ENCODE results near the gene AHRR.
"Not testable (repeated sequence)": the region's sequence is repeated elsewhere in the genome, so short reads cannot be mapped to it uniquely, and the experiment has no call there.

AHRR gene

GRCh38 chr5:407801-408268 is 86.3 kb downstream of the AHRR start:
- DNase-seq (ENCODE audit: low read depth in 1 of 2, low spot score in 1 of 2), result no peak

DNA sequence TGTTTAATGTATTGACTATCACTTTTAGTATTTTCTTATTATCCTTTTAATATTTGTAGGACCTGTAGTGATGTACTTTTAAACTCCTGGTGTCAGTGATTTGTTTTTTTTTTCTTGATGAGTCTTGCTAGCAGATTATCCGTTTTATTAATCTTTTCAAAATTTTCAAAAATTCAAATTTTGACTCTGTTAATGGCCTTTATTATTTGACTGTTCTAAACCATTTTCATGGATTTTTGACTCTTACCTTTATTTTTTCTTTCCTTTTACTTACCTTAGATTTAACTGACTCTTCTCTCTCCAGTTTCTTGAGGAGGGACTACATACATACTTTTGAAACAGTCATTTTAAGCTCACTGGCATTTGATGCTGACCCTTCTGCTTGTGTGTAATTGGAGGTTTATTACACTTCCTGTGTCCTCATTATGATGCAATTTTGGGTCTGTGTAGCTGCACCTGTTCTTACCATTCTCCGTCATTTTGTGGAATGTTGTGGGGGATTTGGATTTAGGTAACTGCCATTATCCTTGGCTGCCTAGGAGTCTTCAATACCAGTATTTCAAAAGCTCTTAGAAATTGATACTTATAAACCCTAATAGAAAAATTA is 89.5 kb downstream of the AHRR start:
- no peak for DNase-seq (ENCODE audit: low read depth in 1 of 2, low spot score in 1 of 2)

- DNase-seq (ENCODE audit: low read depth in 1 of 2, low spot score in 1 of 2), result no peak
These were observed 90.2 kb downstream of the AHRR start for GRCh38 chr5:411728-412127.

GRCh38 chr5:414991-415927 is 93.7 kb downstream of the AHRR start:
- DNase-seq (ENCODE audit: low read depth in 1 of 2, low spot score in 1 of 2), result not testable (repeated sequence)

DNA sequence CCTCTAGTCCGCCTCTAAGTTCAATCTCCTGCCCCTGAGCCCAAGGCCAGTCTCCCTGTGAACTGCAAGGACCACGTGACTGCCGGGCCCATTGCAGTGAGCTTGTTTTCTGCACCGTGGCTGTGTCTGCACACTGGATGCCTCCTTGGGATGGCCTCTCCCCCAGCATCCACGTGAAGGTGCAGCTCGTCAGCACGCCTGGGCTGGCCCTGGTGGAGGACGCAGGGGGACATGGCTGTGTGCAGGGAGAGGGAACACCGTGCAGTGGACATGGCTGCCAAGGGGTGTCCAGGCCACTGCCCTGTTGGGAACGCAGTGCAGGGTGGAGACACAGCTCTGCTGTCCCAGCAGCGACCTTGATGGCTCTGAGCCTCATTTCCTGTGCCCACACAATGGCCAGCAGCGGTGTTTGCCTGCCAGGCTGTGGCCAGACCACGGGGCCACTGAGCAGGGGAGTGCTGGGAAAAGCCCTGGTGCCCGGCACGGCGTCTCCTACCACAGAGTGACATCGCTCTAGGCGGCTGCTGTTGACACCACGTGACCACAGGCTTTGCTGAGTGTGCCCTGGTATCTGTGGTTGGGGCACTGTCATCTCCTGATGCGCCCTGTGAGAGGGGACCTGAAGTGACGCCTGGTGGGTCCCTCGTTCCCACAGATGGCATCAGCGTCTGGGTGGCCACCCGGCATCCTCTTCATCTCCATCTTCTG is 94.6 kb downstream of the AHRR start:
- DNase-seq (ENCODE audit: low read depth in 1 of 2, low spot score in 1 of 2), result no peak

- DNase-seq (ENCODE audit: low read depth in 1 of 2, low spot score in 1 of 2), result no peak
These were observed 95.1 kb downstream of the AHRR start for GRCh38 chr5:416636-416960.

DNA sequence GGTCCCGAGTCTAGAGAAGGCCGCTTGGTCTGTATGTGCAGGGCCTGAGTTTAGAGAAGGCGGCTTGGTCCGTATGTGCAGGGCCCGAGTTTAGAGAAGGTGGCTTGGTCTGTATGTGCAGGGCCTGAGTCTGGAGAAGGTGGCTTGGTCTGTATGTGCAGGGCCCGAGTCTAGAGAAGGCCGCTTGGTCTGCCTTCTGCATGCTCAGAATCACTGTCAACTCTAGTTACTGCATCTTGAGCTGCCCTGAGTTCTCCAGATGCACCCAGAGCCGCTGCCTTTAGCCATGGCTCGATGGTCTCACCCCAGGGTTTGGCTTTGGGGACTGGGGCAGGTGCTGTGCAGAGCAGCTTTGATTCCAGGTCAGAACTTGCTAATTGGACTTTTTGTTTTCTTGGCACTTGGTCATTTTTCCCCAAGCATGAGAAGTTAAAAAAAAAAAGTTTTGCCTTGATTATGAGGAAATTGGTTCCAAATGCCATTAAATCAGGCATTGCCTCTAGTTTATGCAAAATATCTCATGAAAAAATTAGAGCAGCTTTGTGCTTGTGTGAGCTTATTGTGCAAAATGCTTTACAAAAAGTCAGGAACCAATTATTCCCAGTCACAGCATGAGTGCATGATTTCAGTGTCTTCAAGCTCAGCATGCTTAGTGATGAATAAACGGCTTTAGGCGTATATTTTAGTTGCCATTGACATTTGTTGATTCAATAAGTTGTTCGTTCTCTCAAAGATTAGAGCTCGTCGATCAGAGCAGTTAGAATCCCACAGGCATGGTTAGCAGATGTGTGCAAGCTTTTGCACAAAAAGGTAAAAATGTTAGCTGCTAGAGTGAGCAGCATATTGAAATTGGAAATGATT is 96.0 kb downstream of the AHRR start:
- DNase-seq (ENCODE audit: low read depth in 1 of 2, low spot score in 1 of 2), result no peak

- DNase-seq (ENCODE audit: low read depth in 1 of 2, low spot score in 1 of 2), result no peak
These were observed 96.9 kb downstream of the AHRR start for GRCh38 chr5:418162-419121.

DNA sequence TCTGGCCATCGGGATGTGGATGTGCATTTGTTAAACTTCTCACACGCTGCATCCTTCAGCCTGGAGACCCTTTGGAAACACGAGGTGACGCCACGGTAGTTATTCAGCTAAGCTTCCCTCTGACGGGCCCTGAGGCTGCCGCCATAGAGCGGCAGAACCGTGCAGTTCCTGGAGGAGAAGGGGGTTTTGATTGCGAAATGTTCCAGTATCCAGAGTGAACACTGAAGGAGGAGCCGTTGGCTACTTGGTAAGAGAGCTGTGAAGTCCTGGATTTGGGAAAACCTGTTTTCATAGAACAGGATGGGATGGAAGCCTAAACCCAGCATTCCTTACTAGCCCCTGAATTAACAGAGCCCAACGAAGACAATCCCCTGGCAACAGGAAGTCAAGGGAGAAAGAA is 98.5 kb downstream of the AHRR start:
- no peak for DNase-seq (ENCODE audit: low read depth in 1 of 2, low spot score in 1 of 2)

GRCh38 chr5:420632-421286 is 99.2 kb downstream of the AHRR start:
- no peak for DNase-seq (ENCODE audit: low read depth in 1 of 2, low spot score in 1 of 2)

- no peak for DNase-seq (ENCODE audit: low read depth in 1 of 2, low spot score in 1 of 2)
These were observed 99.9 kb downstream of the AHRR start for GRCh38 chr5:421287-421880.

DNA sequence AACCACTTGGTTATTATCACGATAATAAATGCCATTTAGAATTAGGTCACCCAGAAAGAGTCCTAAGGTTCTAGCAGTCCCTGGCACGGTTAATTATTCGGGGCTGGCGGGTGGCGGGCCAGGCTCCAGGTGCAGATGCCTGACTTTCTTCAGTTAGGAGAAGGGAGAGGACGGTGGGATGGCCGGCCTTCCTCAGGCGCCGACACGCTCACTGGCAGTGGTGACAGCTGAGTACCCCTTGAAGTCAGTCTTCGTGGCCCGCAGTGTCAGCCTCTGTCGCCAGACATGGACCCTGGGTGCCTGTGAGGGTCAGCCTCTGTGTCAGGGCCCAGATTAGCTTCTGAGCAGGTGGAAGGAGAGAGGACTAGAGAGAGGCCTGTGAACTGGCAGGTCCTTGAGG is 100.4 kb downstream of the AHRR start:
- no peak for DNase-seq (ENCODE audit: low read depth in 1 of 2, low spot score in 1 of 2)

- DNase-seq (ENCODE audit: low read depth in 1 of 2, low spot score in 1 of 2), result no peak
These were observed 101.1 kb downstream of the AHRR start for GRCh38 chr5:422323-423232.

DNA sequence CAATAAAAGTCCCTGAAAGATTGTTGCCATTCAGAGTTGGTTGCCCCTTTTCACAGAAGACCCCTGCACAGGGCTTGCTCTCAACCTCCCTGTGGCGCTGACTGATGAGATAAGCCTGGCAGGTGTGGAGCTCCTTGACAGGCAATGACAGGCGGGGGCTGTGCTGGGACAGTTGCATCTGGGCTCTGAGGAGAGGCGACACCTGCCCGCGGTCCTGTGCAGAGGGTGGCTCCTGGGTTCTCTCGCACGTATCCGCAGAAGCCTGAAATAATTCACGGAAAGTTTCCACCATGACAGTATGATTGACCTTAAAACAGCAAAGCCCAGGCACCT is 101.7 kb downstream of the AHRR start:
- DNase-seq (ENCODE audit: low read depth in 1 of 2, low spot score in 1 of 2), result no peak

- DNase-seq (ENCODE audit: low read depth in 1 of 2, low spot score in 1 of 2), result no peak
These were observed 102.2 kb downstream of the AHRR start for GRCh38 chr5:423626-424261.

DNA sequence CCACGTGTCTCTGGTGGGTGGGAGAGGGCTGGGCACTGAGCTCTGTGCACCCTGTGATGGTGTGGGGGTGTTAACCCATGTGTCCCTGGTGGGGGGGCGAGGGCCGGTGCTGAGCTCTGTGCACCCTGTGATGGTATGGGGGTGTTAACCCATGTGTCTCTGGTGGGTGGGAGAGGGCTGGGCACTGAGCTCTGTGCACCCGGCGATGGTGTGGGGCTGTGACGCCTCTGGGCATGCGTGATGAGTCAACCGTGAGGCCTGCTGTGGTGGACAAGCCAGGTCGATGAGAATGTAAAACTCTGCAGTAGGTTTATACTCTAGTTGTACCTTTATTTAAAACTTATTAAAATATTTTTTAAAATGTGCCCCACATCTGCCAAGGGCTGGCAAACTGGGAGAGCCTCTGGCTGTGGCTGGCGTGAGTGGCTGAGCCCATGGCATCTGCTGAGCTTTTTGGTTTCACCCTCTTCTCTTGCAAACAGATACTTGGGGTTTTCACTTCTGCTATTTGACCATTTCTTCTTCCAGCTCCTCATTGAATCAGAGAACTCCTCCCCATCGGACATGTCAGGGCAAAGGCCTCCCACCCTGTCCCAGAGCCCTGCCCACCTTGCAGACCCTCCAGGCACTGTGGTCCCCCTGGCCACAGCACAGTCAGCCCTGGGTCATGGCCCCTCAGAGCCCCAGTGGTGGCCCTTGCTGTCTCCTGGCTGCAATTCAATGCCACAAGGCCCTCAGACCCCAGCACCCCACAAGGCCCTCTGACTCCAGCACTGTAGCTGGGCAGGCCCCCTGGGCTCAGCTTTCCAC is 103.0 kb downstream of the AHRR start:
- no peak for DNase-seq (ENCODE audit: low read depth in 1 of 2, low spot score in 1 of 2)

DNA sequence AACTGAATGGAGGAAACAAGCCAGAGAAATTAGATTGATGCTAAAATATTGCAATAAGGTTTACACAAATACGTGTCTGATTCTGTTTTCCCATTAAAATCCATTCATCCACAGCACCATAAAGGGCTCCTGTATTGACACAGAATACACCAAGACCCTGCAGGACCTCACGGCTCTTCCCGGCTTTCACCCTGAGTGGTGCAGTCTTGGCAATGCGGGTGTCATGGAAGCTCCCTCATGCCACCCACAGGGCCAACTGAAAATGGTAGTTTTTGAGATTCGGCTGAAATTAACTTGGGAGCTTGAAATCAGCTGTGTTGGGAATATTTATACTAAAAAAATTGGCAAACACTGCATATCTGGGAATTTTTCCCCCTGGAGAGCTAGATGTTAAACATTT is 104.2 kb downstream of the AHRR start:
- no peak for DNase-seq (ENCODE audit: low read depth in 1 of 2, low spot score in 1 of 2)
